T-helper 22 cell (primary cell): ENCODE measurements around the gene SLC17A2.
A peak's percentile ranks its signal among the peaks of the same experiment; 100 is the strongest.

Source experiments
- DNase-seq: peaks from one replicate; pipeline ENCODE4 v3.0.0-alpha.2; 2020; ENCODE audit warnings: low read depth

The SLC17A2 gene

GRCh38 chr6:25883536-25883935 is 47.0 kb downstream of the SLC17A2 start:
- DNase-seq = no peak

GRCh38 chr6:25882051-25882496 is 48.4 kb downstream of the SLC17A2 start:
- DNase-seq = peak; percentile 9

- no peak for DNase-seq
Measured at GRCh38 chr6:25880601-25881000, 49.9 kb downstream of the SLC17A2 start.

DNA sequence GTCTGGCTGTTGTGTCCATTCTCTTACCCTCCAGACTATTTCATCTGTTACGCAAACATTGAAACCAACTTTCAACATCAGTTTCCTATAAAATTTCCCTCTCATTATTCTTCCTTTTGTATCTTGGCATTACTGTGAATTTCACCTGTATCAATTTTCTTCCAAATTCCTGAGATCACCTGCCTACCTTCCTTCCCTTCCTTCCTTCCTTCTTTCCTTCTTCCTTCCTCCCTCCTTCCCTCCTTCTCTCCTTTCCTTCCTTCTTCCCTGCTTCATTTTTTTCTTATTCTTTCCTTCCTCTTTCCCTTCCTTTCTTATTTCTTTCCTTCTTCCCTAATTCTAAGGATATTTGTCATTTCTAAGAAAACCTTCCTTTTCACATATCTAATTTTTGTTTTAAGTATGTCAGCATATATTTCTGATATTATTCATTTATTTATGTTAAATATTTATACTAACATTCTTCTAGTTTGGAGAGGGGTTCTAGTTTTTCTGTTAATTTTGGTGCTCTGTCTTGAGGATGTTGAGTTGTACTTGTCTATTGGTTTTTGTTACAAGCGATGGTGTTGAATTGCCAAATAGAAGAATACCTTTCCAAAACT is 51.7 kb downstream of the SLC17A2 start:
- DNase-seq = no peak

- DNase-seq = no peak
Measured at GRCh38 chr6:25875926-25876602, 54.4 kb downstream of the SLC17A2 start.

DNA sequence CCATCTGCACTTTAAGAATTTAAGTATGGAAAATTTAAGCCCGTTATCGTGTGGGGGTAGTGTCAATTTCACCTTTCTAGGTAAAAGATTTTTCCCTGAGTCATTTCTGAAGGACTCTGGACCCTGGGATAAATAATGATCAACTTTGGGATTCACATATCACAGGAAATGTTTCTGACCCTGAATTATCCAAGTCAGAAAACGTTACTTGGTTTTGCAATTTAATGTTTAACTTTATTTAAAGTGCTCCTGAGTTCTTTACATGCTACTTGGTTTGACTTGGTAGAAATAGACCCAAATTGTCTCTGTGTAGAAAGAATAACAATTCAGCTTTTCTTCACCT is 55.0 kb downstream of the SLC17A2 start:
- no peak for DNase-seq

DNA sequence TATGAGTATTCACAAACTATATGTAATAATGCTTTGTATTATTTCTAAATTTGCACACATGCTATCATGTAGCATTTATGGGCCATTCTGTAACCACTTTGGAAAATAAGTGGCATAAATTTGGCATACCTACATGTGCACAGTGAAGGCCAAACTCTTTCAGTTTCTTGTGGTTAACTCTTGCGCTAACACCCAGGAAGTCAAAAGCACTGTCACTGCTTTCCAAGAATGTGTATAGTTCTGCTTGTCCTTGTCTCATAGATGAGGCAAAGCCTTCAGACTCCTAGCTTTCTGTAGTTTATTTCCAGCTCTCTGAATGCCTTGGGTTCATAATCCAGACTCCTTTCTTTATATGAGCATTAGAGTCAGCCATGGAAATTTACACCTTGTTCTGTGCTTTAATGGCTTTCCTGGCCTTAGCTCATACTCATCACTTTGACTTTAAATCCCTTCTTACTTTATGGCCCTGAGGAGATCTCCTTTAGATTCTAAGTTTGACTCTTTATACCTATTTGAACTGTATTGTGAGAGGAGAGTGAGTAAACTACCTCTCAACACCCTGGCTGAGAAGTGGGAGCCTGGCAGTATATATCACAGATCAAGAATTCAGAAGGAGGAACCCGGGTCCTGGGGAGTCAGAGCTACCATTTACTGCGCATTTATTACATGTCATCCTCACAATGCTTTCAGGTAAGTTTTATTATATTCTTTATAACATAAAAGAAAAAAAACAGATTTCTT is 55.5 kb downstream of the SLC17A2 start:
- no peak for DNase-seq

DNA sequence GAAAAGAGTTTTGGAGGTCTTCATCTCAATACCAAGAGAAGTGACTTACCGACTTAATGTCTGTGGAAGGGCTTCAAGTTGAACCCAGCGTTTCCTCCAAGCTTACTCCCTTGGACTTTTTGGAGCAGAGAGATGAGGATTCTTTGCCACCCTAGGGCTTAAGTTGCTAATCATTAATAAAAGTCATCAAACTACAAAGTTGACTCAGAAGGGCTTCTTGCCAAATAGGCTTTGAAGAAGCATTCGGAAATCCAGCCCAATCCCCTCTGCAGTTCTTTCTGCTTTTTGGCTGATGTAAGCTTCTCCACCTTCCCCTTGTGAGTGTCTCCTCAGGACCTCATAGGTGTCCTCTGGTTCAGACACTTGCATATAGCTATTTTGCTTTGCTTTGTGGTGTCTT is 56.4 kb downstream of the SLC17A2 start, which contains the start of gene SLC17A3:
TSS of gene SLC17A3 (minus strand) at position 126 of the 400 bp plus-strand sequence. CDS start 5,856 bp downstream, outside the sequence.
- no peak for DNase-seq

- peak; percentile 37 for DNase-seq
Measured at GRCh38 chr6:25872814-25873213, 57.7 kb downstream of the SLC17A2 start.

DNA sequence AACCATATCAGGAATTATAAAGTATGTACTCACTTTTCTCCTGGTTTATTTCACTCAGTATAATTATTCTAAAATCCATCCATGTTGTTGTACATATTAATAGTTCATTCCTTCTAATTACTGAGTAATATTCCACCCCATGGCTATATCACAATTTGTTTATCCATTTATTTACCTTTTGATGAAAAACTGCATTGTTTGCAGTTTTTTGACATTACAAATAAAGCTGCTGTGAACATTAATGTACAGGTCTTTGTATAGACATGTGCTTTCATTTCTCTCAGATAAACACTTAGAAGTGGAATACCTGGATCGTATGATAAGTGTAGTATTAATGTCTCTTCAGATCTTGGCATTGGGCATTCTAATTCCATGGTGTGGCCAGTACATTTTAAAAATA is 60.7 kb downstream of the SLC17A2 start:
- DNase-seq = no peak

- no peak for DNase-seq
Measured at GRCh38 chr6:25868436-25869183, 61.9 kb downstream of the SLC17A2 start.

- peak; percentile 14 for DNase-seq
Measured at GRCh38 chr6:25866011-25866410, 64.5 kb downstream of the SLC17A2 start.

GRCh38 chr6:25863360-25863759 is 67.1 kb downstream of the SLC17A2 start:
- no peak for DNase-seq
